Nephron progenitor cell (in vitro differentiated cells): ENCODE results near the gene NAA25.
"Not testable (repeated sequence)": the region's sequence is repeated elsewhere in the genome, so short reads cannot be mapped to it uniquely, and the experiment has no call there.

Experiments used
- DNase-seq: peaks from one replicate; pipeline ENCODE4 v3.0.0; 2021
- H3K27ac Mint-ChIP-seq: 2 replicates; pipeline ENCODE4 v1.8.0; 2021; ENCODE audit warnings: mild to moderate bottlenecking, moderate library complexity, mixed read lengths
- H3K27me3 Mint-ChIP-seq: 2 replicates; pipeline ENCODE4 v1.8.0; 2021; ENCODE audit warnings: mild to moderate bottlenecking, low read depth, mixed read lengths; ENCODE audit not compliant: poor library complexity
- H3K36me3 Mint-ChIP-seq: 2 replicates; pipeline ENCODE4 v1.8.0; 2021; ENCODE audit warnings: low read depth, mixed read lengths
- H3K4me1 Mint-ChIP-seq: 2 replicates; pipeline ENCODE4 v1.8.0; 2021; ENCODE audit warnings: mixed read lengths
- H3K4me3 Mint-ChIP-seq: 2 replicates; pipeline ENCODE4 v1.8.0; 2021; ENCODE audit warnings: mild to moderate bottlenecking, moderate library complexity, mixed read lengths
- H3K9me3 Mint-ChIP-seq: 2 replicates; pipeline ENCODE4 v1.8.0; 2021; ENCODE audit warnings: mild to moderate bottlenecking, moderate library complexity, mixed read lengths
- CTCF ChIP-seq: fragments of 200-600 bp; sonication (generic); IDR thresholded peaks from 2 replicates; pipeline ENCODE4 v1.5.0; 2021; ENCODE audit warnings: antibody characterized with exemption

Gene NAA25

DNA sequence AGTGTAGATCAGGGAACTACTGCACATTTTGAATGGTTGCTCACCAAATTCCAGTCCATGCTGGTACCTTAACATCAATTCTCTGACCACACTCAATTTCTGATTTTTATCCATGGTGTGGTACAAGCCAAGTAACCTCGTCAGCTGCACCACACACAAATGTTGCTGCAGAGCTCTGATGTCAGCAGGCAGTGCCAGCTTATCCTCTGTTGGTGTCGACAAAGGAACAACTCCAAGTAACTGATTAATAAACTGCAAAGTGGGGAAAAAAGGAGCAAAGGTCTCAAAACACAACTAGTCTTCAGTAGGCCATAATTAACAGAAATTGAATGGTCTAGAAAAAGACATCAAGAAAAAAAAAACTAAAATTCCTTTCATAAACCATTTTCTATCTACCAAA, 47.4 kb downstream of the NAA25 start:
- H3K27ac Mint-ChIP-seq, result peak overlapping the region; percentile 48
- no peak for DNase-seq
- no peaks in the 10 kb centered on the region for H3K27me3 Mint-ChIP-seq
- no peak for TF ChIP-seq CTCF
- peaks cover 57% of the 10 kb centered on the region for H3K36me3 Mint-ChIP-seq
- no peaks in the 10 kb centered on the region for H3K9me3 Mint-ChIP-seq
- no peak overlapping the region for H3K4me3 Mint-ChIP-seq
- H3K4me1 Mint-ChIP-seq, result no peaks in the 10 kb centered on the region

DNA sequence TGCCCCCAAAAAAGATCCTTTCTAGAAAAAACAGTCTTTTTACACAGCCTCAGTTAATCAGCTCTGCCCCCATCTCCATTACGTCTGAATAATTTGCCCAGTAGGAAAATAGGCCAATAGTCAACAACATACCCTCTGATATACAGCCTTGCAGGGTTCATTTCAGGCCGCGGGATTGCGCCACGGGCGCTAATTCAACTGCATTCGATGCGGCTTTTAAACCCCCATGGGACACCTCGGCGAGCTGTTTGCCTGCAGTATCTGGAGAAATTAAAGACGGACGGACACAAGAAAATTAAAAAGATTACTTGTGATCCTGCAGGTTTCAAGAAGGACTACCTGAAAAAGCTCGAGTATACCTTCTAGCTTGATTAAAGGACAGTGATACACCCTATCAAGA, 59.2 kb downstream of the NAA25 start:
- Mint-ChIP-seq H3K9me3 (no peaks in the 10 kb centered on the region), H3K27ac (no peak overlapping the region), H3K36me3 (peaks cover 71% of the 10 kb centered on the region), H3K27me3 (no peaks in the 10 kb centered on the region), H3K4me3 (no peak overlapping the region), H3K4me1 (peaks cover 6% of the 10 kb centered on the region)
- no peak for TF ChIP-seq CTCF
- DNase-seq, result no peak

DNA sequence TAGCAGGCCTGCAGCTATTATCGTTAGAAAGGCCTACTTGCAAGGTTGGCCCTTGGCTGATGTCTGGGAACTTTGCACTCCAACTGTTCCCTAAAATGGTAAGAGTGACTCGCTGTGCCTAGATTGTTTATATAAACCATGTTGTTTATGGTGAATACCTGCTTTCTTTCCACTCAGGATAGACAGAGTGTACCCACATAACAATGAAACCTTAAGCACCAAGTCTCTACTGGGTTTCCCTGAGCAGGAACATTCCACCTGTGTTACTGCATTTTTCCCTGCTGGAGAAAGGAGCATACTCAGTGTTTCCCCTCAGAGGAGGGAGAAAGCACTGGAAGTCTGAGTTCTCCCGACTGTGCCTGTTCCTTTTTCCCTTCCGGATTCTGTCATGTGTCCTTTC, 62.6 kb downstream of the NAA25 start:
- DNase-seq, result no peak
- Mint-ChIP-seq H3K4me3 (no peak overlapping the region), H3K4me1 (no peaks in the 10 kb centered on the region), H3K27ac (peak overlapping the region; percentile 33), H3K36me3 (peaks cover 58% of the 10 kb centered on the region), H3K27me3 (no peaks in the 10 kb centered on the region), H3K9me3 (no peaks in the 10 kb centered on the region)
- TF ChIP-seq CTCF, result no peak

DNA sequence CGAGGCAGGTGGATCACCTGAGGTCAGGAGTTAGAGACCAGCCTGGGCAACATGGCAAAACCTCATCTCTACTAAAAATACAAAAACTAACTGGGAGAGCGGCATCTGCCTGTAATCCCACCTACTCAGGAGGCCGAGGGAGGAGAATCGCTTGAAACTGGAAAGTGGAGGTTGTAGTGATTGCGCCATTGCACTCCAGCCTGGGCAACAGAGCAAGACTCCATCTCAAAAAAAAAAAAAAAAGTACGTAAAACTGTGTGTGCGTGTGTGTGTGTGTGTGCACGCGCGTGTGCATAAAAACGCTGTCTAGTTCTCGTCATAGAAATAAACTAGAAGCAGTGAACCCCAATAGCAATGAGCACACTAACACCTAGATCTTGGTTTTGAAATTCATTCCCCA, 72.0 kb downstream of the NAA25 start:
- H3K9me3 Mint-ChIP-seq, H3K27me3 Mint-ChIP-seq, H3K4me1 Mint-ChIP-seq, DNase-seq, H3K4me3 Mint-ChIP-seq, H3K27ac Mint-ChIP-seq: not testable (repeated sequence)
- H3K36me3 Mint-ChIP-seq, result peaks cover 66% of the 10 kb centered on the region

DNA sequence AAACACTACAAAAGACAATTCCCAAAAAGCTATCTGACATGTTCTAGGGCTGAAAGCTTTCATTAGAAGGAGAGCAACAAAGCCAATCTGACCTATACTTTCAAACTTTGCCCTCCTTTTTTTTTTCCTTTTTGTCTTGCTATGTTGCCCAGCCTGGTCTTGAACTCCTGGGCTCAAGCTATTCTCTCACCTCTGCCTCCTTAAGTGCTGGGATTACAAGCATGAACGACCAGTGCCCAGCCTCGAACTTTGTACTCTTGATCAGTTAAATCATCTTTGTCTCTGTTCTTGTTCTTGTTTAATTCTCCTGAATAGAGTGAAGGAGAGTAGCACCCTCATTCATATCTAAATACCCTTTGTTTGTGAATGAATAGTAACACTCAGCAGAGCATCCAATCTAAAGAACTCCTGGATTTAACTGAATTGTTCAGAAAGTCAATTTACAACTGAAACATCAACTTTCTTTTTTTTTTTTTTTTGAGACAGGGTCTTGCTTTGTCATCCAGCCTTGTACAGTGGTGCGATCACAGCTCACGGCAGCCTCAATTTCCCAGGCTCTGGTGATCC, 73.3 kb downstream of the NAA25 start:
- H3K4me1 Mint-ChIP-seq, result no peaks in the 10 kb centered on the region

DNA sequence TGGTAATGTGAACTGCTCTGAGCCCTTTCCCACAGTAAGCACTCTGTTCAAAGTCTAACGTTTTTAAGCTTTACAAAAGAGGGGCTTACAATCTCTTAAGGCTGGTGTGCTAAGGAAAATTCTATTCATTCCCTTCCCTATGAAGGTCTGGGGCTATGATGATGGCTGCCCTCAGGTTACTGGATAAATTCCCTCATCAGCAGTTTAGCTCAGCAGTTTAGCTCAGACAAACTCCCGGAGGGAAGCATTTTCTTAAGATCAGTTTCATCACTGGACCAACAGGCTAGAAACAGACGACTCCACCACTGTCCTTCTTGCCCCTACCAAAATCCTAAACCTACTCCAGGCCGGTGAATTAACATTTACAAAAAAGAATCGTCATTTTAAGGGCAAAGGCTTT, 76.3 kb downstream of the NAA25 start:
- no peaks in the 10 kb centered on the region for H3K27me3 Mint-ChIP-seq
- no peak for TF ChIP-seq CTCF
- H3K4me3 Mint-ChIP-seq, result no peak overlapping the region
- peaks cover 59% of the 10 kb centered on the region for H3K36me3 Mint-ChIP-seq
- H3K9me3 Mint-ChIP-seq, result no peaks in the 10 kb centered on the region
- no peak for DNase-seq
- H3K27ac Mint-ChIP-seq, result peak overlapping the region; percentile 58
- no peaks in the 10 kb centered on the region for H3K4me1 Mint-ChIP-seq

More for the DNA sequence above, 73.3 kb downstream of the NAA25 start:
- TF ChIP-seq CTCF, result no peak
- Mint-ChIP-seq H3K36me3 (peaks cover 70% of the 10 kb centered on the region), H3K27me3 (no peaks in the 10 kb centered on the region), H3K9me3 (no peaks in the 10 kb centered on the region), H3K27ac (no peak overlapping the region), H3K4me3 (no peak overlapping the region)
- DNase-seq, result no peak
